ENCODE measurements around the gene SYNRG. TPM values are rescaled to one million over a fixed set of nuclear protein-coding genes. Genes with fewer than 3 reads are reported as not detected.

The SYNRG gene
- total RNA-seq, 1 donor from 2014 or later: 10.4 TPM

DNA sequence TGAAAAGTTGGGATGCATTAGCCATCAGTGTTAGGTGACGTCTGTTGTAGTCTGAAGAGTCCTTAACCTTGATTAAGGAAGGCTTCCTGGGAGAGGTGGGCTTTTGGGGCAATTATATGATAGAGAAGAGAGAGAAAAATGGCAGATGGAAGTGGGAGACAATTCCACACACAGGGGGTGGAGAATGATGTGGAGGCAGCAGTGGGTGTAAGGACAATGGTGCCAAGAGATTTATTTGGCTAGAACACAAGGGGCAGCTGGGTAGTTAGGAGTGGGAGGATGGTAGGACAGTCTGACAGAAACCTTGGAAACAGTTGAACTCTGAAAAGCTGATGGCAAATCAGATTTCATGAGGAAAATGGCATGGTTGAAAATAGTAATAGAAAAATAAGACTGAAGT lies 130.2 kb downstream of the SYNRG start:
- TF ChIP-seq CTCF (conservative IDR thresholded peaks at IDR 0.05; ENCODE audit: low read depth, low read length): no peak
- no peak for DNase-seq (ENCODE audit: low read depth)
- no peak overlapping the region for H3K4me3 ChIP-seq (ENCODE audit: low read depth, low read length)

GRCh38 chr17:37478187-37478586 lies 131.0 kb downstream of the SYNRG start:
- no peak for TF ChIP-seq CTCF (conservative IDR thresholded peaks at IDR 0.05; ENCODE audit: low read depth, low read length)
- no peak for DNase-seq (ENCODE audit: low read depth)
- H3K4me3 ChIP-seq (ENCODE audit: low read depth, low read length): no peak overlapping the region

DNA sequence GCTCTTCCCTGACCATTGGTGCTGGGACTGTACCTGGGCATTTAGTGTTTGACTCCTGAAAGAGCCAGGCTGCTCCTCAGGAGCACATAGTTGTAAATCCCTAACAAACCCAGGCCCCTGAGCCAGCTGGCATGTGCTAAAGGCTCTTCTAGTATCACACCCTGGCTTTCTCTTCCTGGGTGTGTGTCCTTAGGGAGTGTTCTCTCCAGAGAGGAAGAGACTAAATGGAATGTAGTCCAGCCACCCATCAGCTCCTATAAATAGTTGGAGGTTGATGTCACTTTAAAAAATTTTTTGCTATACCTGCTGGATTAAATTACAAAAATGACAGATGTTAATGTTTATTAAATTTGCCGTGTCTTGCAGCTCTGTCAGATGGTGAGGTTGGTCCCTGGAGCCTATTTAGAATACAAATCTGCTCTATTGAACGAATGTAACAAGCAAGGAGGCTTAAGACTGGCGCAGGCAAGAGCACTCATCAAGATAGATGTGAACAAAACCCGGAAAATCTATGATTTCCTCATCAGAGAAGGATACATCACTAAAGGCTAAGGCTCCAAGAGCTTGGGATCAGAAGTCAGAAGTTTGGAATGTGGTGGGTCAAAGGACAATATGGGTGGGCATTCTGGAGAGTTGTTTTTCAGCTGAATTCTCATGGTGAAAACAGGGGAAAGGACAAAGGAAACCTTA lies 132.6 kb downstream of the SYNRG start:
- no peak for TF ChIP-seq CTCF (conservative IDR thresholded peaks at IDR 0.05; ENCODE audit: low read depth, low read length)
- no peak for DNase-seq (ENCODE audit: low read depth)
- H3K4me3 ChIP-seq (ENCODE audit: low read depth, low read length): no peak overlapping the region

- DNase-seq (ENCODE audit: low read depth): no peak
- TF ChIP-seq CTCF (conservative IDR thresholded peaks at IDR 0.05; ENCODE audit: low read depth, low read length): no peak
- no peak overlapping the region for H3K4me3 ChIP-seq (ENCODE audit: low read depth, low read length)
Measured at GRCh38 chr17:37475731-37476420, 133.3 kb downstream of the SYNRG start.

GRCh38 chr17:37470181-37470580 lies 139.0 kb downstream of the SYNRG start:
- H3K4me3 ChIP-seq (ENCODE audit: low read depth, low read length): no peak overlapping the region
- no peak for DNase-seq (ENCODE audit: low read depth)
- TF ChIP-seq CTCF (conservative IDR thresholded peaks at IDR 0.05; ENCODE audit: low read depth, low read length): no peak

DNA sequence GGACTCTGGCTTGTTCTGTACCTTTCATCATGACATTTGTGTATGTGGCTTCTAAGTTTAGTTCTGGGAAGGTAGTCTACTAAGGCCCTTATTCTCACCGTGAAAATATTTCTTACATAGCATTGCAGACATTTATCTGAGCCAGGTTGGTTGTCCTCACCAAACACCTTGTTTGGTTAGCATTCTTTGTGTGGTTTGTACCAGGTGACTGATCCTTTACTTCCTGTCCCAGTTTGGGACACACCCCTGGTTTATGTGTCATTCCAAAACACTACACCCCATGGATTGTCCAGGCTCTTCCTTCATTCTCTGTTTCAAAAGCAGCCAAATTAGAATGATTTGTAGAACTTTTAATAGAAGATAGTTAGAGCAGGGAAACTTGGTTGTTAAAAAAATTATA lies 142.7 kb downstream of the SYNRG start:
- no peak overlapping the region for H3K4me3 ChIP-seq (ENCODE audit: low read depth, low read length)
- DNase-seq (ENCODE audit: low read depth): no peak
- no peak for TF ChIP-seq CTCF (conservative IDR thresholded peaks at IDR 0.05; ENCODE audit: low read depth, low read length)
